HG03175 (cell line): Measurements from ENCODE around the gene SOHLH2.

Experiments used
- ATAC-seq: cut with Tn5 transposase; IDR thresholded peaks from one replicate; pipeline ENCODE4 v1.9.1; 2021; ENCODE audit warnings: mild to moderate bottlenecking, moderate library complexity; ENCODE audit not compliant: unreplicated experiment

Gene SOHLH2, protein sequence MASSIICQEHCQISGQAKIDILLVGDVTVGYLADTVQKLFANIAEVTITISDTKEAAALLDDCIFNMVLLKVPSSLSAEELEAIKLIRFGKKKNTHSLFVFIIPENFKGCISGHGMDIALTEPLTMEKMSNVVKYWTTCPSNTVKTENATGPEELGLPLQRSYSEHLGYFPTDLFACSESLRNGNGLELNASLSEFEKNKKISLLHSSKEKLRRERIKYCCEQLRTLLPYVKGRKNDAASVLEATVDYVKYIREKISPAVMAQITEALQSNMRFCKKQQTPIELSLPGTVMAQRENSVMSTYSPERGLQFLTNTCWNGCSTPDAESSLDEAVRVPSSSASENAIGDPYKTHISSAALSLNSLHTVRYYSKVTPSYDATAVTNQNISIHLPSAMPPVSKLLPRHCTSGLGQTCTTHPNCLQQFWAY

GRCh38 chr13:36214163-36214921 lies at the start of gene SOHLH2:
Gene SOHLH2, minus strand, starts transcription at chr13:36214556. Its CDS starts 30 bp downstream, at chr13:36214526.
- ATAC-seq = no peak

GRCh38 chr13:36261976-36262375 lies 47.6 kb upstream of the SOHLH2 start:
- ATAC-seq = no peak

DNA sequence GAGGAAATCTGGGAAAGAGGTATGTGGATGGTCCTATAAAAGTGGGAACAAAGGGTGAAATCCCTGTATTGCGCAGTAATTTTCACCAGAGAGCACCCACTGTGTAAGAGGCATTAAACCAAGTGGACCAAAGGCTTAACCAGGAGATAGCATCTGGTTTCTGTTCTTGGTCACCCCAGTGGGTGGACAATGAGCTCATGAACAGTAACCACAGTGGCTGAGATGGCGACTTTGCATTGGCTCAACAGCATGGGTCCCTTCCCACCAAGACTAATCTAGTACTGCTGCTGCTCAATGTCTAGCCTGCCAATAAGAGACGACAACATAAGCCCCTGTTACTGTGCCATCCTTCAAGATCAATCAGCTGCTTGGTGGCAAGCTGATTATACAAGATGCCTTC lies 46.7 kb upstream of the SOHLH2 start:
- no peak for ATAC-seq

DNA sequence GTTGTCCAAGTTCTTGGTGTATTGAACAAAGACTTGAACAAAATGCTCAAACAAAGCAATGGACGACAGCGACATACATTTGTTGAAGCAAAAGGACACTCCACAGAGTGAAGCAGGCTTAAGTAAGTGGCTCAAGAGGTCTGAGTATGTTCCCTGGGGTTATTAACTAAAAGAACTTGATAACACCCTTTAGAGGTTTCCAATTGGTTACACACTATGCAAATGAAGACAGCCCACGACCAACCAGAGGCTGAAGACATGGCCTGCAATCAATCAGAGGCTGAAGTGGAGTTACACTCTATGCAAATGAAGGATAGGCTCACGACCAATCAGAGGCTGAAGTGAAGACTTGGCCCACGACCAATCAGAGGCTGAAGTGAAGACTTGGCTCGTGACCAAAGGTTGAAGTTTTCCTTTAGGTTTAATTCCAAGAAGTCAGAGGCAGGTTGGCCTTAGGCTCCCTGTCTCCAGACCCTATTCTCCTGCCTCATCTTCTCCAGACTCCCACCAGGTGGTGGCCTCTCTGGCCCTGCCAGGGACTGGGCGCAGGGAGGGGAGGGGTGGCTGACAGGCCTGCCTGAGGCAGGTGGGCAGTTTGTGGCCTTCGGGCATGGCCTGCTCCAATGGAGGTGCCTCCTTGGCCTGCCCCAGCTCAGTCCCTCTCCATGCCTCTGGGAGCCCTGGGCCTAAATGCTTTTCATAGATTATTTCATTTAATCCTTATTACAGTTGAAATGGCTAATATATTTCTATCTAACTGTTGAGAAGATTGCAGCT lies 45.2 kb upstream of the SOHLH2 start:
- no peak for ATAC-seq

- no peak for ATAC-seq
Observed at GRCh38 chr13:36258831-36259230, 44.5 kb upstream of the SOHLH2 start.

- no peak for ATAC-seq
Observed at GRCh38 chr13:36251526-36251925, 37.2 kb upstream of the SOHLH2 start.

- ATAC-seq = no peak
Observed at GRCh38 chr13:36251017-36251416, 36.7 kb upstream of the SOHLH2 start.

DNA sequence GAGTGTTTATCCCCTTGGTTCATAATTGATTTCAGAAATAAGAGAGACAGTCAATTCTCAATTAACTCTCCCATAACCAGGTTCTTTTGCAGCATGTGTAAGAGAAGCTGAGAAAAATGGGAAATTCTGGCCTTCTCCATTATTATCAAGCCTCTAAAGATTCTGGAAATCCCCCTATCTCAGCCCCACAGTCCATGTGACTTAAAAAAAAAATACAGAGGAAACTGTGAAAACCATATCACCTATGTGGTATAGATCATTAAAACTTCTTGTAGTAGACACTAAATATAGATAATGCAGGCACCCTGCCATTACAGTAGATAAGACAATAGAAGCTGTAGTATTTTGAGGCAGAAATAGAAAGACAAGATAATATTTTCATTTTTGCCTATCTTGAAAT lies 34.3 kb upstream of the SOHLH2 start:
- no peak for ATAC-seq

DNA sequence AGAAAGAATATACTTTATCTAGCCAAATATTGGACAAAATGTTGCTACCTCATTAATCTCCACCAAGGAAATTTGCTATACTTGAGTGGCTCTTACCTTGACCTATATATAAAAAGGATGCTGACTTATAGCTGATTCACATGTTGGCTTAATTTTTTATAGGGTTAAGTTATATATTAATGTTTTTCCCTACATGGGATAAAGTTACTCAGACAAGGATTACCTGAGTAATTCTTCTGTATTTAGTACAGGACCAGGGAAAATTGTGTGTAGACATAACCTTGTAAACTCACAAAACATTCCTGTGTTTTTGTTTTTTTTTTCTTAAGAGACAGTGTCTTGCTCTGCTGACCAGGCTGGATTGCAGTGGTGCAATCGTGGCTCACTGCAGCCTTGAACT lies 30.6 kb upstream of the SOHLH2 start:
- ATAC-seq = no peak

DNA sequence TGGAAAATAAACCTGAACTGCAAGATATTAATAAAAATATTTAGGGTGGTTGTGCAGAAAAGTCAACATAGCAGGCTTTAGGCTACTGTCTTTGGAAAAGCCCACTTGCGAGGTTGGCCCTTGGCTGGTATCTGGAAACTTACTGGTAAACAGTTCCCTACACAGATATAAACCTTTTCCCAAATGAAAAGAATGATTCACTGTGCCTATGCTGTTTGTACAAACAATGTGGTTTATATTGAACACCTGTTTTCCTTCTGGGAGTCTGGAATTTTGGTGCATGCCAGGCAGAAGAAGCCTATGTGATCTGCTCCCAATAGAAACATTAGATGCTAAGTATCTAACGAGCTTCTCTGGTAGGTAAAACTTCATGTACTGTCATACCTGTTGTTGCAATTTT lies 29.7 kb upstream of the SOHLH2 start:
- no peak for ATAC-seq

- no peak for ATAC-seq
Observed at GRCh38 chr13:36242761-36243160, 28.4 kb upstream of the SOHLH2 start.

DNA sequence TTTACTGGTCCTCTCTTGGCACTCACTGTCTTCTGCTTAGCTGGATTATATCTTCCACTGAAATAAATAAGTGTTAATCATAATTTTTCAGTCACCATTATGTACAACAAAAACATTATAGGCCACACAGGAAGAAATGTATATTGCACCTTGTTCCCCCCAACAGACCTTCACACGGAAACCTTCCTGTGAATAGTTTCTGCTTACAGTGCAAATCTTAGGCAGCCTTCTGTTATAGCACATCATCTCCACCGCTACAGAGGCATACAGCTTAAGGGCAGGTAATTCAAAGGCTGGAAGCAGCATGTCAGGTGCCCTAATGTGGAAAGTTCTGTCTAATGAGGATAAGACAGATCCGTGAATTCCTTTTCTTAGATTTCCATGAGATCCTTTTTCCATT lies 16.9 kb upstream of the SOHLH2 start:
- no peak for ATAC-seq

GRCh38 chr13:36224730-36225129 lies 10.4 kb upstream of the SOHLH2 start:
- ATAC-seq = no peak

DNA sequence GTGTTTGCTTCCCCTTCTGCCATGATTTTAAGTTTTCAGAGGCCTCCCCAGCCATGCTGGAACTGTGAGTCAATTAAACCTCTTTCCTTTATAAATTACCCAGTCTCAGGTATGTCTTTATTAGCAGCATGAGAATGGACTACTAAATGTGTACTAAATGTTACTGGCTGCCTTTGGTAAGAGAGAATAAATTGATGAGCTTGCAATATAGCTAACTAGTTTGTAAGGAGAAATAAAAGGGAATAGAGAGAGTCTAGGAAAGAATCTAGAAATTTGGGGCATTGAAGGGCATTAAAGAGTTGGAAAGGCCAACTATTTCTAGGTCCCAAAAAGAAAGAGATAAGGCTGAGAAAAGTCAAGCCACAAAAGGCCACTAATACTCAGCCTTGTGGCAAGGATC lies 5.5 kb upstream of the SOHLH2 start:
- no peak for ATAC-seq

DNA sequence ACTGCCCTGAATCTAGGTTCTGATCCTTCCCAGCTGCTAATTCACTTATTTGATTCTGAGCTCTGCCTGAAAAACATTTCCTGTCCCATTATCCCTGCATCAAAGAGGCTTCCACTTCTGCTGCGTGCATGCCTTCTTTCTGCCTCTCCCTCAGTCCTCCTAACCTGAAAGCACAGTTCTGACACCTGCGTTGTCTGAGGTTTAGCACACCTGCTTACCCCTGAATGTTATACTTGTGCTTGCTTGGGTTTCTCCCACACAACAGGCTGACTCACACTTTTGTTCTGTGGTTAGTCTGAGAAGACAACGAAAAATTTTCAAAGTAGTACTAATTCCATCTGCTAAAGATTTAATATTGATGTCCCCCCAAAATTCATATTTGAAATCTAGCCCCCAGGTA lies 3.1 kb upstream of the SOHLH2 start:
- no peak for ATAC-seq

GRCh38 chr13:36212789-36213188 lies 1.6 kb downstream of the SOHLH2 start:
- no peak for ATAC-seq

DNA sequence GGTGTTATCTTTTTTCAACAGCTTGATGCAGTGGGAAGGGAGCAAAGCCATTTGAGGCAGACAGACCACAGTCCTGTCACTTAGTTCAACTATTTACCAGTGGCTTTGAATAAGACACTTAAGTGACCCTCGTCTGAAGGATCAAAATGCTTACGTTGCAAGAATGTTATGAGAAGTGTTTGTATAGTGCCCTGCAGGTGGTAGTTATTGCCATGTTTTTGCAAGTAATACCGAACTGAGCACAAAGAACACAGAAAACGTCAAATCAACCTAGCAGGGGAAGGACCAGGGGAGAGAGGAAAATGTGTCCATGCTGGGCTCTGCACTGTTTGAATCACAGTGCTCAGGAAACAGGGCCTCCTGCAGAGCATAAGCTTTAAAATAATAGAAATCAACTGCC lies 2.8 kb downstream of the SOHLH2 start:
- no peak for ATAC-seq

DNA sequence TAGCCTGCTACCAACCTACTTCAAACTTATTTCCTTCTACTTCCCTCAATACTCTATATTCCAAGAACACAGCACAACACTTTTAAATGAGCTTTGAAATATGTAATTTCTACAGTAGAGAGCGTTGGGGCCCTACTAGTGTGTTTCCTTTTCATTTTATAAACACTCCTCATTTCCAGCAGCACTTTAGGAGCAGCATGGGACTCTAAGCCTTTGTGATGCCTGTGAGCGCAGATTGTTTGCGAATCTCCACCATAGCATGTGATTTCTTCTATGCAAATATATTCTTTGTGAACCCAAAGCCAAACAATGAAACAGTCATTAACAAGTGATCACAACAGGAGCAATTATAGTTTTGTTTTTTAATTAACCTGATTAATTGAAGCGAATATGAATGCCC lies 3.6 kb downstream of the SOHLH2 start:
- ATAC-seq = no peak

DNA sequence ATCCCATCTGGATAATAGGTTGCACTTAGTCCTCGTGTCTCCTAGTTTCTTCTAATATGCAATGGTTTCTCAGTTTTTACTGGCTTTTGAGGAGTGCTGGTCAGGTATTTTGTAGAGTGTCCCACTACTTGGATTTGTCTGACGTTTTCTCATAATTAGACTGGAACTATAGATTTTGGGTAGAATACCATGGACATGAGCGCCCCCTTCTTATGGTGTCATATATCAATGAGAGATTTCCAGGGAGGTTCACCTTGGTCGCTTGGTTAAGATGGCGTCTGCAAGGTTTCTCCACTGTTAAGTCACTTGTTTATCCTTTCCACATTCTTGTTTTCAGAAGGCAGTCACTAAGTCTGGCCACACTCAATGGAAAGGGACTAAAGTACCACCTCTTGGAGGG lies 6.7 kb downstream of the SOHLH2 start:
- ATAC-seq = no peak

DNA sequence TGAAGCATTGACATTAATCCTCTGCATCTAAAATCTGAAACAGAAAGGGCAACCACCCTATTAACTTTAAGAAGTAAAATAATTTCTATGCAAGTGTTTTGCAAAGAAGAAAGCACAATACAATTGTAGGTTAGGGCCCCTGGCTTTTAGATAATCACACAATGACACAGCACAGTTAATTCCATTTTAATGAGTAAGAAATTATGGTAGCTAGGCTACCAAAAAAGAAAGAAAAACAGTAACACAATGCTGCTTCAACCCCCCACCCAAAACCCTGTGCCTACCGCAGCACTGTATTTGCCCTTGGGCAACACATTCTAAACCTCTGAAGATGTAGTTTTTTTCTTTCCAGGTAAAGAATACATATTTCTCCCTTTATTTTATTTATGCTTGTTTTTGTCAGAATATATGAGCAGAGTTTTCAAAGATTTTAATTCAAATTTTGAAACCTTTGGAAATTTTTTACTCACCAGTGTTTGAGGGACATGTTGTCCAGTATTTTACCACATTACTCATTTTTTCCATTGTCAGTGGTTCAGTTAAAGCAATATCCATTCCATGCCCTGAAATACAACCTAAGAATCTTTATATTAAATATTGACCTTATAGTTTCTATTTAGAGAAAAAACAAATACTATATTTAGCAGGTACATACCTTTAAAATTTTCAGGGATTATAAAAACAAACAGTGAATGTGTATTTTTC lies 21.1 kb downstream of the SOHLH2 start:
- no peak for ATAC-seq

DNA sequence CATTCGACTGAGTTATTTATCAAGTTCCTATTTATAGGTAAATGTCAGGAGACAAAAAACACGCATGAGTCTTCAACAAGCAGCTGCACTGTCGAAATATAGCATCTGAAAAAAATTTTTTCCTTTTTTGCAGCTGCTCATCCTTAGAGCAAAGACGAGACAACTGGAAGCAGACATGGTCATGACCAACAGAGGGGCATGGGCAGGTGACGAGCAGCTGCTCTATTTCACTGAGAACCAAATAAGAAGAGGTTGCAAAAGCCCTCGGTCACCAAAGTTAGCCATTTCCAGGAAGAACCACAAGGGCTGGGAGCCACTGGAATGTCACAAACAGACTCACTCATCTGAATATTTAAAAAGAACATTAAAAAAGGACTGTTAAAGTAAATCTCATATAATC lies 22.2 kb downstream of the SOHLH2 start:
- ATAC-seq = no peak
